GM23248 (cell line): ENCODE data around the gene CUX1. TPM values are rescaled to one million over a fixed set of nuclear protein-coding genes. Genes with fewer than 3 reads are reported as not detected.

Experiments used
- DNase-seq: peaks from one replicate; pipeline ENCODE4 v3.0.0-alpha.2; 2015
- H2AFZ ChIP-seq: fragments of 200-600 bp; sonication (generic); 2 replicates; pipeline ENCODE4 v1.6.1; 2016; ENCODE audit warnings: antibody characterized with exemption
- H3F3A ChIP-seq: fragments of 200-600 bp; sonication (generic); 2 replicates; pipeline ENCODE4 v1.6.1; 2016; ENCODE audit warnings: mild to moderate bottlenecking, antibody characterized with exemption, mixed run types; ENCODE audit not compliant: insufficient read depth
- H3K27ac ChIP-seq: fragments of 200-600 bp; sonication (generic); 2 replicates; pipeline ENCODE4 v1.5.1; 2016; ENCODE audit warnings: mild to moderate bottlenecking
- H3K27me3 ChIP-seq: fragments of 200-600 bp; sonication (generic); replicated peaks from 2 replicates; pipeline ENCODE4 v1.6.1; 2016; ENCODE audit warnings: mild to moderate bottlenecking; ENCODE audit not compliant: insufficient read depth
- H3K36me3 ChIP-seq: fragments of 200-600 bp; sonication (generic); 2 replicates; pipeline ENCODE4 v1.6.1; 2016; ENCODE audit warnings: low read depth, mild to moderate bottlenecking
- H3K4me1 ChIP-seq: fragments of 200-600 bp; sonication (generic); 2 replicates; pipeline ENCODE4 v1.6.1; 2016; ENCODE audit warnings: mild to moderate bottlenecking; ENCODE audit not compliant: insufficient read depth
- H3K4me2 ChIP-seq: fragments of 200-600 bp; sonication (generic); one replicate; pipeline ENCODE4 v1.6.1; 2016; ENCODE audit warnings: mild to moderate bottlenecking; ENCODE audit not compliant: unreplicated experiment
- H3K4me3 ChIP-seq: fragments of 200-600 bp; sonication (generic); 2 replicates; pipeline ENCODE4 v1.5.1; 2016; ENCODE audit warnings: mild to moderate bottlenecking
- H3K79me2 ChIP-seq: fragments of 200-600 bp; sonication (generic); 2 replicates; pipeline ENCODE4 v1.6.1; 2016; ENCODE audit warnings: mild to moderate bottlenecking; ENCODE audit not compliant: insufficient read depth
- H3K9ac ChIP-seq: fragments of 200-600 bp; sonication (generic); 2 replicates; pipeline ENCODE4 v1.6.1; 2016; ENCODE audit warnings: mild to moderate bottlenecking
- H3K9me2 ChIP-seq: fragments of 200-600 bp; sonication (generic); 2 replicates; pipeline ENCODE4 v1.6.1; 2016; ENCODE audit warnings: mixed run types, mild to moderate bottlenecking, moderate library complexity; ENCODE audit not compliant: insufficient read depth
- H3K9me3 ChIP-seq: fragments of 200-600 bp; sonication (generic); one replicate; pipeline ENCODE4 v1.6.1; 2017; ENCODE audit warnings: low read depth
- H4K20me1 ChIP-seq: fragments of 200-600 bp; sonication (generic); 2 replicates; pipeline ENCODE4 v1.6.0; 2016; ENCODE audit not compliant: insufficient read depth
- EZH2 ChIP-seq: fragments of 200-600 bp; sonication (generic); IDR thresholded peaks from 2 replicates; pipeline ENCODE4 v1.6.1; 2018; ENCODE audit warnings: antibody characterized with exemption, mild to moderate bottlenecking; ENCODE audit not compliant: insufficient read depth, poor library complexity, severe bottlenecking
- EZH2phosphoT487 ChIP-seq: fragments of 200-600 bp; sonication (generic); IDR thresholded peaks from 2 replicates; pipeline ENCODE4 v1.6.1; 2018; ENCODE audit warnings: antibody characterized with exemption, moderate library complexity, mild to moderate bottlenecking, low read depth; ENCODE audit not compliant: insufficient read depth
- WGBS, 2 experiments: methylation state at CpG; one replicate each; pipeline ENCODE4 v1.1.6; 2015 to 2017; ENCODE audit warnings: low lambda C conversion rate in 2 of 2, low coverage in 1 of 2; ENCODE audit errors: missing lambda C conversion rate in 2 of 2; 5-methylcytosine and 5-hydroxymethylcytosine counted together
- in situ Hi-C: fragments of 300-500 bp; cut with MboI; formaldehyde crosslinking; loops from 2 replicates; pipeline ENCODE4 v1.15.0; 2020
- polyA plus RNA-seq: library from polyadenylated mRNA; unstranded; fragments of >200 nt; fragmentation: Nextera tagmentation; extraction: Ambion mirVana; gene quantifications from 2 replicates; pipeline ENCODE4 v1.2.1, GENCODE V29; 2016
- total RNA-seq: library from RNA; depleted of rRNA; stranded (reverse); fragments of >200 nt; shearing (Covaris generic); gene quantifications from 2 replicates; pipeline ENCODE4 v1.2.3, GENCODE V29; 2014

The CUX1 gene
- total and polyA plus RNA-seq, 2 experiments from 2014 or later: 30.2 to 34.9 TPM

DNA sequence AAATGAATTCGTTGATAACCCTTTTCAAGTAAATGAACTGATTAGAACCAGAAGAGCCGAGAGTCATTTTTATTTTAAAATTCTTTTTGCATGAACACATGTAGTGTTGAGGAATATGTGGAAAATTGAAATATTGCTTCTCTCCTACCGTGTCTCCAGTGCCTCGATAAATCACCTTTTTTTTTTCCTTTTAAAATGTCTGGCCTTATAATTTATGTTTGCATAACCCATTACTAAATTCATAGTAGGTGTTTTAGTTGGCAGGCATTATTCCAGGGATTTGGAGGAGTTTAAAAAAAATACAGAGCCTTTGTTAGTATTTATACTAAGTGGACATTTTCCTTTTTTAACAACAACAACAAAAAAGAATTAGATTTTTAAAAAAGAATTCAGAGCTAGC lies 115.6 kb downstream of the CUX1 start:
- Histone ChIP-seq H3F3A (no peaks in the 10 kb centered on the region), H3K9ac (no peak overlapping the region), H3K4me2 (no peak overlapping the region), H3K4me1 (peaks cover 18% of the 10 kb centered on the region), H3K27me3 (no peaks in the 10 kb centered on the region), H2AFZ (no peak overlapping the region), H3K36me3 (no peaks in the 10 kb centered on the region), H3K79me2 (peaks cover 73% of the 10 kb centered on the region), H3K4me3 (no peak overlapping the region), H3K9me3 (no peaks in the 10 kb centered on the region), H4K20me1 (no peaks in the 10 kb centered on the region), H3K9me2 (no peaks in the 10 kb centered on the region), H3K27ac (no peak overlapping the region)
- TF ChIP-seq EZH2: no peak
- no peak for TF ChIP-seq EZH2phosphoT487
- in situ Hi-C loops: no loop called here
- WGBS, 2 experiments: 96% methylated on average over 4 of the region's 4 CpGs
- no peak for DNase-seq

DNA sequence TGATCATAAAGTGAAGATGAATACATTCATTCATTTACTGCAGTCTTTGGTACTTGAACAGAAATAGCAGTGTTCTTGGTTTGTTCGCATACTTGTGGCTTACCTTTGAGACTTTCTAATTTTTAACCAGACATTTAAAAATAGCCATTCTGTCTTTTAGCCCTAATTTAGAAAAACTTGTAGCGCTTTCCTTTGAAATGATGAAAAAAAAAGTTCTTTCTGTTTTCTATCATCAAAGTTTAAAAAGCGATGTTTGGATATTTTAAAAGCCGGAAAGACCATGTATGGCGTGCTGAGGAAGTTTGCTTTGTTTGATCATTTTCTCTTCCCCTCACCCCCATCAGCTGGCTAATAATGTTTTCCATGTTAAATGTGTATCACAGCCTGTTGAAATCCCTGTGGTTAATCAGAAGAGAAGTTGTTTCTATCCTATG lies 116.3 kb downstream of the CUX1 start:
- no peaks in the 10 kb centered on the region for H3K9me2 ChIP-seq
- H3K36me3 ChIP-seq: no peaks in the 10 kb centered on the region
- no peaks in the 10 kb centered on the region for H3F3A ChIP-seq
- no peaks in the 10 kb centered on the region for H4K20me1 ChIP-seq
- H3K9ac ChIP-seq: no peak overlapping the region
- no peak for TF ChIP-seq EZH2
- TF ChIP-seq EZH2phosphoT487: no peak
- in situ Hi-C loops: no loop called here
- H3K27ac ChIP-seq: no peak overlapping the region
- H3K4me1 ChIP-seq: peaks cover 18% of the 10 kb centered on the region
- H3K27me3 ChIP-seq: no peaks in the 10 kb centered on the region
- H3K79me2 ChIP-seq: peaks cover 72% of the 10 kb centered on the region
- no peak overlapping the region for H3K4me2 ChIP-seq
- H3K4me3 ChIP-seq: no peak overlapping the region
- 99% methylated on average over 5 of the region's 5 CpGs for WGBS, 2 experiments
- DNase-seq: no peak
- H3K9me3 ChIP-seq: no peaks in the 10 kb centered on the region
- no peak overlapping the region for H2AFZ ChIP-seq

DNA sequence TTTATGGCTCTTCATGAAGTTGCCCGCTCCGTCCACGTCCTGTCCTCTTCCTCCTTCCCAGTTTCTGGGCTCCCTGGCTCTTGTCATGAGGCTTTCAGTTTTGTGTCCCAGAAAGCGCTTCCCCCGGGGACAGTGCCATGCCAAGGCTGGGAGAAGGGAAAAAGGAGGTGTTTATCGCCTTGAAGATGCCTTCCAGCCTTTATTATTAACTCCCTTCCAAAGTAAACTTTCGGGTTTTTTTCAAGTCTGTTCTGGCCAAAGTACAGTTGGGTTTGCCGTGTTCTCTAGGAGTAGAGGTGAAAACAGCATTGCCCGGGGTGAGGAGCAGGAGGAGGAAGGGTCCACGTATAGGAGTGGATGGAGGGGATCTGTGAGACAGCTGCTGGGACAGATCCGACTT lies 117.2 kb downstream of the CUX1 start:
- TF ChIP-seq EZH2phosphoT487: no peak
- no peak for TF ChIP-seq EZH2
- WGBS, 2 experiments: 38 to 43% methylated on average over 11 of the region's 11 CpGs
- Histone ChIP-seq H2AFZ (peak overlapping the region; percentile 63; the same call in 1 of the 2 replicates), H3K4me1 (peaks cover 18% of the 10 kb centered on the region), H3K27ac (no peak overlapping the region), H4K20me1 (no peaks in the 10 kb centered on the region), H3K4me3 (peak overlapping the region; percentile 46; the same call in 1 of the 2 replicates), H3K9ac (peak overlapping the region; percentile 31), H3K79me2 (peaks cover 68% of the 10 kb centered on the region), H3K4me2 (peak overlapping the region; percentile 60), H3K9me2 (no peaks in the 10 kb centered on the region), H3K9me3 (no peaks in the 10 kb centered on the region), H3K27me3 (no peaks in the 10 kb centered on the region), H3F3A (no peaks in the 10 kb centered on the region), H3K36me3 (no peaks in the 10 kb centered on the region)
- DNase-seq: no peak
- in situ Hi-C loops: no loop called here

DNA sequence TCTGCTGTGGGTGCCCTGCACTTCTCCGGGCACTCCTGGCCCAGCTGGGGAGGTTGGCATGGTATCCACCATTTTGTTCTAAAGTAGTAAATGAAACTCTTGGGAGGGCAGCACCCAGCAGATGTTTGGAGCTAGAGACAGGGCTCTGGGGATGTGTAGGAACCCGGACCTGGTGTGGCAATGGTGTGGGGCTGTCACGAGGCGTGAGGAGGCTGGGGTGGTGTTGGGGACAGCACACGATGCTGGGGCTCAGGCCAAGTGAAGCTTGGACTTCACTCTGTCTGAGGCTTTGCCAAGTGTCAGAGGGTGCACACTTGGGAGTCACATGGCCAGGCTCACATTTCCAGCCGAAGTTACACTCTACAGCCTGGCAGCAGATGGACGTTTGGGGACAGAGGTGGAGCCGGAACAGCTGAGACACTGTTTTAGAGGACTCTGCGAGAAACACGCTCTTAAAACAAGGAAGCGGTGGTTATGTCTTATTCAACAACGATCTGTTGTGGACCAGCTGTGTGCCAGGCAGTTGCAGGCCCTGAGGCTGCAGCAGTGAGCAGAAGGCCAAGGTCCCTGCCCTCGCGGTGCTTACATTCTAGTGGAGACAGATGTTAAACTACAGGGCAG lies 118.2 kb downstream of the CUX1 start:
- H3K9me2 ChIP-seq: no peaks in the 10 kb centered on the region
- peaks cover 58% of the 10 kb centered on the region for H3K79me2 ChIP-seq
- no peaks in the 10 kb centered on the region for H3K36me3 ChIP-seq
- H2AFZ ChIP-seq: no peak overlapping the region
- no peak overlapping the region for H3K27ac ChIP-seq
- no peak overlapping the region for H3K9ac ChIP-seq
- no peaks in the 10 kb centered on the region for H3K9me3 ChIP-seq
- DNase-seq: no peak
- 81% methylated on average over 14 of the region's 14 CpGs for WGBS, 2 experiments
- no peak overlapping the region for H3K4me2 ChIP-seq
- no peaks in the 10 kb centered on the region for H3K27me3 ChIP-seq
- in situ Hi-C loops: no loop called here
- peaks cover 18% of the 10 kb centered on the region for H3K4me1 ChIP-seq
- TF ChIP-seq EZH2 (no peak), EZH2phosphoT487 (no peak)
- no peak overlapping the region for H3K4me3 ChIP-seq
- H4K20me1 ChIP-seq: no peaks in the 10 kb centered on the region
- H3F3A ChIP-seq: no peaks in the 10 kb centered on the region

DNA sequence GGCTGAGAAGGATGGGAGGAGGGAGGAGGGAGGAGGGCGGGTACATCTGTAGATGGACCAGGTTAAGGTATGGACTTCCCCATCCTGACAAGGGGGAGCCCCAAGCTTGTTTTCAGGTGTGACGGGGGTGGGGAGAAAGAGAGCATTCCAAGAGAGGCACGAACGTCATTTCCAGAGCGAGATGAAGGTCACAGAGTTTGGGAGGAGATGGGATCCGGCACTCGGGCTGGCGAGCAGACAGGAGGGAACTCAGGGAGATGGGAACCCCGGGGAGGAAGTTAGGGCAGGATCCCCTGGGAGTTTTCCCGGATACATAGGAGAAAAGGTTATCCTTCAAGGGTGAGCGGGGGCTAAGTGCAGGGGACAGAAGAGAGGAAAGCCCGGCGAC lies 118.8 kb downstream of the CUX1 start:
- Histone ChIP-seq H3K9me2 (no peaks in the 10 kb centered on the region), H4K20me1 (no peaks in the 10 kb centered on the region), H3K4me3 (peak overlapping the region; percentile 56), H3K9ac (peak overlapping the region; percentile 63), H3K27ac (no peak overlapping the region), H3K9me3 (no peaks in the 10 kb centered on the region), H3K27me3 (no peaks in the 10 kb centered on the region), H3K36me3 (no peaks in the 10 kb centered on the region), H3K4me2 (peak overlapping the region; percentile 46), H3K4me1 (peaks cover 20% of the 10 kb centered on the region), H2AFZ (peak overlapping the region; percentile 65), H3K79me2 (peaks cover 58% of the 10 kb centered on the region), H3F3A (0 out of 2 replicates have a peak, but pooled peaks cover 2% of the 10 kb centered on the region)
- no peak for DNase-seq
- TF ChIP-seq EZH2 (no peak), EZH2phosphoT487 (no peak)
- in situ Hi-C loops: no loop called here
- WGBS, 2 experiments: 25% methylated on average over 12 to 13 of the region's 13 CpGs
